Suprapubic skin (tissue), 4 donors: ENCODE measurements around the gene MORC4. TPM values are rescaled to one million over a fixed set of nuclear protein-coding genes. Genes with fewer than 3 reads are reported as not detected.

Experiments
- DNase-seq, 2 donors: peaks; one replicate each; pipeline ENCODE4 v3.0.0-alpha.2; 2019; ENCODE audit warnings: low spot score in 2 of 2
- H3K27ac ChIP-seq: fragments of 200-600 bp; sonication (generic); one replicate; pipeline ENCODE4 v1.5.1; 2019
- H3K27me3 ChIP-seq: fragments of 200-600 bp; sonication (generic); one replicate; pipeline ENCODE4 v1.5.1; 2019
- H3K36me3 ChIP-seq: fragments of 200-600 bp; sonication (generic); one replicate; pipeline ENCODE4 v1.5.1; 2019
- H3K4me1 ChIP-seq: fragments of 200-600 bp; sonication (generic); one replicate; pipeline ENCODE4 v1.5.1; 2019
- H3K4me3 ChIP-seq: fragments of 200-600 bp; sonication (generic); one replicate; pipeline ENCODE4 v1.5.1; 2019; ENCODE audit warnings: mild to moderate bottlenecking
- H3K9me3 ChIP-seq: fragments of 200-600 bp; sonication (generic); one replicate; pipeline ENCODE4 v1.5.1; 2019
- CTCF ChIP-seq, 2 donors: fragments of 200-600 bp in 1 of 2; fragments of 450-650 bp in 1 of 2; sonication (generic) in 1 of 2; IDR thresholded peaks; one replicate each; pipeline ENCODE4 v1.5.1; 2016 to 2019; ENCODE audit warnings: antibody characterized with exemption in 2 of 2, mild to moderate bottlenecking in 1 of 2, moderate library complexity in 1 of 2
- EP300 ChIP-seq: sonication (generic); formaldehyde crosslinking; IDR thresholded peaks from one replicate; pipeline ENCODE4 v1.6.1; 2017; ENCODE audit warnings: antibody characterized with exemption
- POLR2A ChIP-seq, 2 donors: fragments of 450-650 bp; IDR thresholded peaks; one replicate each; pipeline ENCODE4 v1.6.1; 2017; ENCODE audit warnings: antibody characterized with exemption in 2 of 2, mild to moderate bottlenecking in 2 of 2, moderate library complexity in 2 of 2
- POLR2AphosphoS5 ChIP-seq, 3 donors: sonication (generic); formaldehyde crosslinking; IDR thresholded peaks; one replicate each; pipeline ENCODE4 v1.6.1; 2017; ENCODE audit warnings: antibody characterized with exemption in 3 of 3
- WGBS: methylation state at CpG from one replicate; pipeline ENCODE4 v1.1.5; 2018; 5-methylcytosine and 5-hydroxymethylcytosine counted together
- total RNA-seq, 4 donors: library from RNA; depleted of rRNA; stranded (reverse); fragments of >200 nt; gene quantifications; one replicate each; pipeline ENCODE4 v1.1.0, GENCODE V29; 2016

Gene MORC4
- total RNA-seq = 10 to 100 TPM; 17.4 to 33.2 (median 24.9) TPM

- Histone ChIP-seq H3K27me3 (no peaks in the 10 kb centered on the region), H3K4me3 (peak within 1 kb of the TSS; percentile 66), H3K36me3 (no peaks in the 10 kb centered on the region), H3K4me1 (peaks cover 7% of the 10 kb centered on the region), H3K9me3 (no peaks in the 10 kb centered on the region), H3K27ac (peak within 1 kb of the TSS; percentile 74)
- 21% methylated on average over 33 of the region's 42 CpGs for WGBS
- peak; percentile 86 to 87 for DNase-seq
- TF ChIP-seq POLR2AphosphoS5 (IDR thresholded peaks at IDR 0.05) = no peak
- TF ChIP-seq CTCF (IDR thresholded peaks at IDR 0.05) = no peak
- TF ChIP-seq POLR2A (IDR thresholded peaks at IDR 0.05) = no peak
- TF ChIP-seq EP300 = no peak
Observed at GRCh38 chrX:107000013-107000515, at the start of gene MORC4. TSS of gene MORC4 (minus strand) at chrX:107000212. CDS start at chrX:106999969, 243 bp downstream.

- H3K9me3 ChIP-seq = no peaks in the 10 kb centered on the region
- no peaks in the 10 kb centered on the region for H3K27me3 ChIP-seq
- TF ChIP-seq POLR2AphosphoS5 (IDR thresholded peaks at IDR 0.05) = no peak
- TF ChIP-seq CTCF (IDR thresholded peaks at IDR 0.05) = no peak
- no peak for TF ChIP-seq EP300
- no peak for TF ChIP-seq POLR2A (IDR thresholded peaks at IDR 0.05)
- no peaks in the 10 kb centered on the region for H3K36me3 ChIP-seq
- WGBS = 54% methylated on average over 1 of the region's 1 CpG
- H3K4me1 ChIP-seq = no peaks in the 10 kb centered on the region
- DNase-seq = no peak
- no peak overlapping the region for H3K27ac ChIP-seq
- no peak overlapping the region for H3K4me3 ChIP-seq
Observed at GRCh38 chrX:107047622-107048021, 47.6 kb upstream of the MORC4 start.

DNA sequence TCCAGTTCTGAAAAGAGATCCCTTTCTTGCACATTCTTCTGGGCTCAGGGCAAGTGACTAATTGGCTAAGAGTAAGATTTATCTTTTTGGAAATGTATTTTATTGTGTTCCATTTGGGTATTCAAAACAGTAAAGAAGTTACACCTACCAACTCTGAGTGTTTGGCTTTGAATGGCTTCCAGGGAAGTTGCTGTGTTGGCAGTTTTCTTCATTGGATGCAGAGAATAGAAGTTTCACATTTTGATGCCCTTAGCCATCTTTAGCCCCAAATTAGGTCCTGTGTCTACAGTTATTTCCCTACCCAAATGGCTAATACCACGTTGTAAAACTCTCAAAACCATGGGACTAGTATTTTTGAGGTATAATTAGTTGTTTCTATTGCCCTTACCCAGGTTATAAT lies 29.7 kb upstream of the MORC4 start:
- DNase-seq = no peak
- Histone ChIP-seq H3K4me1 (no peaks in the 10 kb centered on the region), H3K4me3 (no peak overlapping the region), H3K36me3 (no peaks in the 10 kb centered on the region), H3K27me3 (no peaks in the 10 kb centered on the region), H3K9me3 (no peaks in the 10 kb centered on the region), H3K27ac (no peak overlapping the region)
- TF ChIP-seq POLR2AphosphoS5 (IDR thresholded peaks at IDR 0.05) = no peak
- TF ChIP-seq EP300 = no peak
- TF ChIP-seq POLR2A (IDR thresholded peaks at IDR 0.05) = no peak
- no peak for TF ChIP-seq CTCF (IDR thresholded peaks at IDR 0.05)
- WGBS = 53% methylated on average over 1 of the region's 1 CpG

GRCh38 chrX:107025545-107025944 lies 25.5 kb upstream of the MORC4 start:
- H3K27ac ChIP-seq = no peak overlapping the region
- TF ChIP-seq CTCF (IDR thresholded peaks at IDR 0.05) = peak; percentile 20 to 28
- TF ChIP-seq POLR2A (IDR thresholded peaks at IDR 0.05) = no peak
- no peaks in the 10 kb centered on the region for H3K4me1 ChIP-seq
- no peak overlapping the region for H3K4me3 ChIP-seq
- no peaks in the 10 kb centered on the region for H3K9me3 ChIP-seq
- 33% methylated on average over 2 of the region's 2 CpGs for WGBS
- no peak for DNase-seq
- no peaks in the 10 kb centered on the region for H3K36me3 ChIP-seq
- no peaks in the 10 kb centered on the region for H3K27me3 ChIP-seq

GRCh38 chrX:107014936-107015335 lies 14.9 kb upstream of the MORC4 start:
- Histone ChIP-seq H3K27ac (no peak overlapping the region), H3K9me3 (no peaks in the 10 kb centered on the region), H3K4me1 (no peaks in the 10 kb centered on the region), H3K4me3 (no peak overlapping the region), H3K36me3 (no peaks in the 10 kb centered on the region), H3K27me3 (no peaks in the 10 kb centered on the region)
- TF ChIP-seq EP300 (no peak), CTCF (IDR thresholded peaks at IDR 0.05) (no peak), POLR2AphosphoS5 (IDR thresholded peaks at IDR 0.05) (no peak), POLR2A (IDR thresholded peaks at IDR 0.05) (no peak)
- WGBS = 35% methylated on average over 1 of the region's 1 CpG
- no peak for DNase-seq
